T-helper 9 cell (primary cell): ENCODE results near the gene NUB1.
"Not testable (repeated sequence)": the region's sequence is repeated elsewhere in the genome, so short reads cannot be mapped to it uniquely, and the experiment has no call there.

ENCODE experiments used
- DNase-seq: peaks from one replicate; pipeline ENCODE4 v3.0.0-alpha.2; 2020
- total RNA-seq, 2 donors: gene quantifications; one replicate each; lab custom pipeline; 2026; lab: John Stamatoyannopoulos, UW

The NUB1 gene
- total RNA-seq: 117 to 164 reads per million in 2 donors

- DNase-seq: peak; percentile 94
Measured at GRCh38 chr7:151341357-151342101, at the start of gene NUB1. Gene NUB1 (plus strand): TSS chr7:151341812. CDS start chr7:151345350, 3,538 bp downstream.

GRCh38 chr7:151292850-151293249 lies 48.8 kb upstream of the NUB1 start:
- no peak for DNase-seq

GRCh38 chr7:151296202-151296992 lies 45.2 kb upstream of the NUB1 start:
- no peak for DNase-seq

GRCh38 chr7:151298765-151299164 lies 42.8 kb upstream of the NUB1 start:
- DNase-seq: no peak

- no peak for DNase-seq
Measured at GRCh38 chr7:151299530-151299929, 42.1 kb upstream of the NUB1 start.

GRCh38 chr7:151299940-151300645 lies 41.5 kb upstream of the NUB1 start:
- no peak for DNase-seq

GRCh38 chr7:151301471-151302462 lies 39.8 kb upstream of the NUB1 start:
- no peak for DNase-seq

GRCh38 chr7:151304251-151304650 lies 37.4 kb upstream of the NUB1 start:
- not testable (repeated sequence) for DNase-seq

- no peak for DNase-seq
Measured at GRCh38 chr7:151304856-151305255, 36.8 kb upstream of the NUB1 start.

GRCh38 chr7:151306374-151306773 lies 35.2 kb upstream of the NUB1 start:
- no peak for DNase-seq

GRCh38 chr7:151306860-151307259 lies 34.8 kb upstream of the NUB1 start:
- DNase-seq: no peak

GRCh38 chr7:151307536-151307935 lies 34.1 kb upstream of the NUB1 start:
- no peak for DNase-seq

GRCh38 chr7:151308256-151308655 lies 33.4 kb upstream of the NUB1 start:
- DNase-seq: no peak

- DNase-seq: no peak
Measured at GRCh38 chr7:151308791-151309190, 32.8 kb upstream of the NUB1 start.

GRCh38 chr7:151309311-151309710 lies 32.3 kb upstream of the NUB1 start:
- DNase-seq: no peak

GRCh38 chr7:151310578-151310977 lies 31.0 kb upstream of the NUB1 start:
- DNase-seq: no peak

- no peak for DNase-seq
Measured at GRCh38 chr7:151311294-151311864, 30.2 kb upstream of the NUB1 start.

GRCh38 chr7:151312356-151312755 lies 29.3 kb upstream of the NUB1 start:
- no peak for DNase-seq

- DNase-seq: no peak
Measured at GRCh38 chr7:151312831-151313809, 28.5 kb upstream of the NUB1 start.

GRCh38 chr7:151313857-151314256 lies 27.8 kb upstream of the NUB1 start:
- DNase-seq: no peak
